ENCODE data around the gene SLC12A1. TPM values are rescaled to one million over a fixed set of nuclear protein-coding genes. Genes with fewer than 3 reads are reported as not detected.

The SLC12A1 gene
- total RNA-seq, 1 experiment from 2014 or later, result 0.15 TPM

DNA sequence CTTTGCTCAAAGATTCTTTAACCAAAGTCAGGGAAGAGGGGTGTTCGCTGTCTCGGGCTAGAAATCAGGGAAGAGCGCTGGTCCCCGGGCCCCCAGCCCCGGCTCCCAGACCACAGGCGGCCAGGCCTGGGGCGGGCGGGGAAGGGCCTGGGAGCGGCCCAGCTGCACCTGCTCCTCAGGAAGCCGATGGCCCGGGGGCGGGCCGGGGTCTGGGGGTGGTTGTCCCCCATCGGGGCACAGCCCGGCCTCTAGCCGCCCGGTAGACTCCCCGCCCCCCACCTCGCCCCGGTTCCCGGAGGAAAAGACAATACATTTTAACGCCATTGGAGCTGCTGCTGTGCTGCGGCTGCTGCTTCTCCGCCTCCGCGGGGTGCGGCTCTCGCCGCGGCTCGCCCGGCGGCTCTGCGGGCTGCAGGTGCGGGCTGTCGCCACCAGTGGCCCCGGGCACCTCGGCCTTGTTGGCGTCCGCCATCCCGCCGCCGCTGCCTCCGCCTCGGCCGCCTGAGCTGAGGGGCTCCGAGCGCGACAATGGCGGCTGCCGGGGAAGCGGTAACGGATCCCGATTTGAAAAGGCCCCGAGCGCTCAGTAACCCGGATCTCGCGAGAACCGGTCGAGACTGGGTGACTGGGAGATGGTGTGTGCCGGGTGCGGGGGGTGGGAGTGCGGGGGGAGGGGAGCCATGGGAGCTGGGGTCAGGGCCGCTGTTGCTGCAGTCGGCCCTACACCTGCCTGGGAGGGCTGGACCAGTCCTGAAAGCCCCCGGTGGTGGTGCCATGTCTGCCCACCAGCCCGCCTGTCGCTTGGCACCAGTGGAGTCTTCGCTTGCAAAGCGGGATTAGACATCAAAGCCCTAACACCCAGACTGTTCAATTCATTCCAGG lies 28.1 kb upstream of the SLC12A1 start, which contains the start of gene MYEF2:
Gene MYEF2, minus strand, starts transcription at position 530 of the 882 bp plus-strand sequence. Its CDS starts 58 bp downstream, at position 472.
- H3K36me3 Mint-ChIP-seq, result no peaks in the 10 kb centered on the region
- H3K4me1 Mint-ChIP-seq, result peaks cover 62% of the 10 kb centered on the region
- POLR2A ChIA-PET, result interaction anchor here (0.5 to 0.8 kb wide), 2 partner anchors 13 to 32 kb away, joined by 4 read pairs; no protein-coding TSS in a partner anchor
- peak within 1 kb of the TSS; percentile 92 for H3K4me3 Mint-ChIP-seq
- ATAC-seq (peak; percentile 94), DNase-seq (ENCODE audit: low spot score) (peak; percentile 90)
- H3K27me3 Mint-ChIP-seq (ENCODE audit: low read depth), result no peaks in the 10 kb centered on the region
- H3K27ac Mint-ChIP-seq, result peak within 1 kb of the TSS; percentile 97
- CTCF ChIA-PET, result interaction anchor here (0.6 to 1.4 kb wide), 8 partner anchors 10 to 1555 kb away, joined by 3 to 5 read pairs (median 3); no protein-coding TSS in a partner anchor
- no peaks in the 10 kb centered on the region for H3K9me3 Mint-ChIP-seq
- TF ChIP-seq, protein P1, sequence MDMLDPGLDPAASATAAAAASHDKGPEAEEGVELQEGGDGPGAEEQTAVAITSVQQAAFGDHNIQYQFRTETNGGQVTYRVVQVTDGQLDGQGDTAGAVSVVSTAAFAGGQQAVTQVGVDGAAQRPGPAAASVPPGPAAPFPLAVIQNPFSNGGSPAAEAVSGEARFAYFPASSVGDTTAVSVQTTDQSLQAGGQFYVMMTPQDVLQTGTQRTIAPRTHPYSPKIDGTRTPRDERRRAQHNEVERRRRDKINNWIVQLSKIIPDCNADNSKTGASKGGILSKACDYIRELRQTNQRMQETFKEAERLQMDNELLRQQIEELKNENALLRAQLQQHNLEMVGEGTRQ (CRISPR knock-in tag; IDR thresholded peaks at IDR 0.05), result no peak
- TF ChIP-seq ZNF532 (CRISPR knock-in tag; IDR thresholded peaks at IDR 0.05; ENCODE audit: borderline replicate concordance) (0 out of 2 replicates have a peak, but pooled peaks have one; percentile 23), ATF1 (CRISPR knock-in tag; IDR thresholded peaks at IDR 0.05) (no peak), ZNF671 (CRISPR knock-in tag; IDR thresholded peaks at IDR 0.05) (no peak; the same call in 1 of the 2 replicates), ESRRA (CRISPR knock-in tag; IDR thresholded peaks at IDR 0.05; ENCODE audit: borderline replicate concordance) (no peak; the same call in 1 of the 2 replicates), AR (CRISPR knock-in tag; IDR thresholded peaks at IDR 0.05) (no peak), ETV6 (CRISPR knock-in tag; IDR thresholded peaks at IDR 0.05) (peak; percentile 65; the same call in 1 of the 2 replicates), PRRX2 (CRISPR knock-in tag; IDR thresholded peaks at IDR 0.05) (no peak), ZNF219 (CRISPR knock-in tag; IDR thresholded peaks at IDR 0.05; ENCODE audit: borderline replicate concordance) (peak; percentile 8; the same call in 1 of the 2 replicates), CBFB (CRISPR knock-in tag; IDR thresholded peaks at IDR 0.05; ENCODE audit: low read depth) (0 out of 2 replicates have a peak, but pooled peaks have one; percentile 82), HMGXB4 (CRISPR knock-in tag; IDR thresholded peaks at IDR 0.05) (peak; percentile 87; the same call in 1 of the 2 replicates), FOXK1 (CRISPR knock-in tag; IDR thresholded peaks at IDR 0.05) (0 out of 2 replicates have a peak, but pooled peaks have one; percentile 21), TP53 (CRISPR knock-in tag; IDR thresholded peaks at IDR 0.05) (0 out of 2 replicates have a peak, but pooled peaks have one; percentile 55), STAT6 (CRISPR knock-in tag; conservative IDR thresholded peaks at IDR 0.05; ENCODE audit: low read depth) (no peak), ELF4 (CRISPR knock-in tag; IDR thresholded peaks at IDR 0.05; ENCODE audit: low read depth) (peak; percentile 61; the same call in 1 of the 2 replicates), GRHL2 (CRISPR knock-in tag; IDR thresholded peaks at IDR 0.05; ENCODE audit: insufficient replicate concordance, severe bottlenecking) (no peak), MAX (CRISPR knock-in tag; IDR thresholded peaks at IDR 0.05) (peak; percentile 59; the same call in 1 of the 2 replicates)
- TF ChIP-seq, protein P2, sequence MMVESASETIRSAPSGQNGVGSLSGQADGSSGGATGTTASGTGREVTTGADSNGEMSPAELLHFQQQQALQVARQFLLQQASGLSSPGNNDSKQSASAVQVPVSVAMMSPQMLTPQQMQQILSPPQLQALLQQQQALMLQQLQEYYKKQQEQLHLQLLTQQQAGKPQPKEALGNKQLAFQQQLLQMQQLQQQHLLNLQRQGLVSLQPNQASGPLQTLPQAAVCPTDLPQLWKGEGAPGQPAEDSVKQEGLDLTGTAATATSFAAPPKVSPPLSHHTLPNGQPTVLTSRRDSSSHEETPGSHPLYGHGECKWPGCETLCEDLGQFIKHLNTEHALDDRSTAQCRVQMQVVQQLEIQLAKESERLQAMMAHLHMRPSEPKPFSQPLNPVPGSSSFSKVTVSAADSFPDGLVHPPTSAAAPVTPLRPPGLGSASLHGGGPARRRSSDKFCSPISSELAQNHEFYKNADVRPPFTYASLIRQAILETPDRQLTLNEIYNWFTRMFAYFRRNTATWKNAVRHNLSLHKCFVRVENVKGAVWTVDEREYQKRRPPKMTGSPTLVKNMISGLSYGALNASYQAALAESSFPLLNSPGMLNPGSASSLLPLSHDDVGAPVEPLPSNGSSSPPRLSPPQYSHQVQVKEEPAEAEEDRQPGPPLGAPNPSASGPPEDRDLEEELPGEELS (CRISPR knock-in tag; IDR thresholded peaks at IDR 0.05), result peak; percentile 81
- TF ChIP-seq, protein P3, sequence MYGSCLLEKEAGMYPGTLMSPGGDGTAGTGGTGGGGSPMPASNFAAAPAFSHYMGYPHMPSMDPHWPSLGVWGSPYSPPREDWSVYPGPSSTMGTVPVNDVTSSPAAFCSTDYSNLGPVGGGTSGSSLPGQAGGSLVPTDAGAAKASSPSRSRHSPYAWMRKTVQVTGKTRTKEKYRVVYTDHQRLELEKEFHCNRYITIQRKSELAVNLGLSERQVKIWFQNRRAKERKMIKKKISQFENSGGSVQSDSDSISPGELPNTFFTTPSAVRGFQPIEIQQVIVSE (CRISPR knock-in tag; IDR thresholded peaks at IDR 0.05; ENCODE audit: borderline replicate concordance), result no peak

All from WTC11 (cell line).